ENCODE measurements around the gene SNAPIN.

DNA sequence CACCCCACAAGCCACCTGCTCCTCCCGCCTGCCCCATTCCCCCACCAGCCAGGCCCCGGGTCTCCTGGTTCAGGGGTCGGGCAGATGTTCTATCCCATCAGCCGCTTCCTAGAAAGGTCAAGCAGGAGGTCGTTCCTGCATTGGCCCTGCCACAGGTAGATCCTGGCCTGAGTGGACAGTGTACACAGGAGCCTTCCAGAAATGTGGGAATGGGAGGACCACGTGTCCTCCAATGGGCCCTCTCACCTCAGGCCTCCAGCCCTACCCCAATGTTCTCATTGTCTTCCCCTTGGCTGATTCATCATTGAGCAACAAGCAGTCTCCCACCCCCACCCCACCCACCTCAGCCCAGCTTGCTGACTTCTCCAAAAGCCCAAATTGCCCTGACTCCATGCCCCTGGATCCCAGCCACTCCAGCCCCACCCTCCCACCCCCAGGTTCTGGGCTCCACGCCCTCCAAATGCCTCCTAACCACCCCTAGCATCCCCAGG, 47.6 kb upstream of the SNAPIN start:
- TF ChIP-seq, protein P1, sequence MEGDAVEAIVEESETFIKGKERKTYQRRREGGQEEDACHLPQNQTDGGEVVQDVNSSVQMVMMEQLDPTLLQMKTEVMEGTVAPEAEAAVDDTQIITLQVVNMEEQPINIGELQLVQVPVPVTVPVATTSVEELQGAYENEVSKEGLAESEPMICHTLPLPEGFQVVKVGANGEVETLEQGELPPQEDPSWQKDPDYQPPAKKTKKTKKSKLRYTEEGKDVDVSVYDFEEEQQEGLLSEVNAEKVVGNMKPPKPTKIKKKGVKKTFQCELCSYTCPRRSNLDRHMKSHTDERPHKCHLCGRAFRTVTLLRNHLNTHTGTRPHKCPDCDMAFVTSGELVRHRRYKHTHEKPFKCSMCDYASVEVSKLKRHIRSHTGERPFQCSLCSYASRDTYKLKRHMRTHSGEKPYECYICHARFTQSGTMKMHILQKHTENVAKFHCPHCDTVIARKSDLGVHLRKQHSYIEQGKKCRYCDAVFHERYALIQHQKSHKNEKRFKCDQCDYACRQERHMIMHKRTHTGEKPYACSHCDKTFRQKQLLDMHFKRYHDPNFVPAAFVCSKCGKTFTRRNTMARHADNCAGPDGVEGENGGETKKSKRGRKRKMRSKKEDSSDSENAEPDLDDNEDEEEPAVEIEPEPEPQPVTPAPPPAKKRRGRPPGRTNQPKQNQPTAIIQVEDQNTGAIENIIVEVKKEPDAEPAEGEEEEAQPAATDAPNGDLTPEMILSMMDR (IDR thresholded peaks at IDR 0.05; ENCODE audit: low read length): no peak
- TF ChIP-seq EZH2phosphoT487 (IDR thresholded peaks at IDR 0.05; ENCODE audit: low read length): no peak

Data from MM.1S (cell line).